Transverse colon (tissue), 3 donors: Measurements from ENCODE around the gene SPIRE2.
A peak's percentile ranks its signal among the peaks of the same experiment; 100 is the strongest.

Experiments used
- EP300 ChIP-seq: sonication (generic); formaldehyde crosslinking; IDR thresholded peaks from one replicate; pipeline ENCODE4 v1.6.1; 2017; ENCODE audit warnings: antibody characterized with exemption, low read depth
- TF ChIP-seq, protein P1 (sequence below), 5 experiments: fragments of 200-600 bp in 3 of 5; fragments of 450-650 bp in 2 of 5; sonication (generic) in 3 of 5; IDR thresholded peaks; 1 replicate in 2 of 5; 2 replicates in 3 of 5; pipeline ENCODE4 v1.5.1; 2016 to 2017; ENCODE audit warnings: antibody characterized with exemption in 5 of 5, inconsistent platforms in 3 of 5, mild to moderate bottlenecking in 2 of 5, moderate library complexity in 1 of 5

DNA sequence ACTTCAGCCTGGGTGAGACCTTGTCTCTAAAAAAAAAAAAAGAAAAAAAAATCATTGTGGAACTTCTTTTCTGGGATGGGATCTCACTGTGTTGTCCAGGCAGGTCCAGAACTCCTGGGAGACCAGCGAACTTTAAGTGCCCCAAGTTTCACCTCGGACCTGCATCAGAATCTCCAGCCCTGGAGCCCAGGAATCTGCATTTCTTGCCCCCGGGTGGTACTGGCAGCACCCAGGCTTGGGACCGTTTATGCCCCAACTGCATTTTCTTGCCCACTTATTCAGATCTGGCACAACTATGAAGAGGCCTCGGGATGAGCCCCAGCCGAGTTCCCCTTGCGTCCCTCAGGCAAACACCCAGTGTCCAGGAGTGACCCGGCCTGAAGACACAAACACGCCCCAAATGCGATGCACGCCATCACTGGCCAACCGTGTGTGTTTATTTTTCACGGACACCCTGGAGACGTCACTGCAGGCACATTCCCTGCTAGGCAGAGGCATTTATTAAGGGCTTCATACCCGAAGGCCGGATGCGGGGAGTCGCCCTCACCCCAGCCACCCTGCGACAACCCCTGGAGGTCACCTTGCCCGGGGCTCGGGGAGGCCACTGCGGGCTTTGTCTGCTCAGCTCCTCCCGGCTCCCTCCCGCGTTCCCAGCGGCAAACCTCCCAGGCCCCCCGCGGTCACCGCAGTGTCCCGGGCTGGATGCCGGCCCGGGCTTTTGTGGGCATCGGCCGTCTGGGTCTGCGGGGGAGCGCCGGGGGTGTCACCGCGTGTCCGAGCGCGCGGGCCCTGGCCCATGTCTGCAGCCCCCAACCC, 684 bp upstream of the SPIRE2 start:
- TF ChIP-seq, protein P1, sequence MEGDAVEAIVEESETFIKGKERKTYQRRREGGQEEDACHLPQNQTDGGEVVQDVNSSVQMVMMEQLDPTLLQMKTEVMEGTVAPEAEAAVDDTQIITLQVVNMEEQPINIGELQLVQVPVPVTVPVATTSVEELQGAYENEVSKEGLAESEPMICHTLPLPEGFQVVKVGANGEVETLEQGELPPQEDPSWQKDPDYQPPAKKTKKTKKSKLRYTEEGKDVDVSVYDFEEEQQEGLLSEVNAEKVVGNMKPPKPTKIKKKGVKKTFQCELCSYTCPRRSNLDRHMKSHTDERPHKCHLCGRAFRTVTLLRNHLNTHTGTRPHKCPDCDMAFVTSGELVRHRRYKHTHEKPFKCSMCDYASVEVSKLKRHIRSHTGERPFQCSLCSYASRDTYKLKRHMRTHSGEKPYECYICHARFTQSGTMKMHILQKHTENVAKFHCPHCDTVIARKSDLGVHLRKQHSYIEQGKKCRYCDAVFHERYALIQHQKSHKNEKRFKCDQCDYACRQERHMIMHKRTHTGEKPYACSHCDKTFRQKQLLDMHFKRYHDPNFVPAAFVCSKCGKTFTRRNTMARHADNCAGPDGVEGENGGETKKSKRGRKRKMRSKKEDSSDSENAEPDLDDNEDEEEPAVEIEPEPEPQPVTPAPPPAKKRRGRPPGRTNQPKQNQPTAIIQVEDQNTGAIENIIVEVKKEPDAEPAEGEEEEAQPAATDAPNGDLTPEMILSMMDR (IDR thresholded peaks at IDR 0.05) = peak in 1 of 5 experiments; percentile 8
- no peak for TF ChIP-seq EP300
